ENCODE results near the gene GPR137.

DNA sequence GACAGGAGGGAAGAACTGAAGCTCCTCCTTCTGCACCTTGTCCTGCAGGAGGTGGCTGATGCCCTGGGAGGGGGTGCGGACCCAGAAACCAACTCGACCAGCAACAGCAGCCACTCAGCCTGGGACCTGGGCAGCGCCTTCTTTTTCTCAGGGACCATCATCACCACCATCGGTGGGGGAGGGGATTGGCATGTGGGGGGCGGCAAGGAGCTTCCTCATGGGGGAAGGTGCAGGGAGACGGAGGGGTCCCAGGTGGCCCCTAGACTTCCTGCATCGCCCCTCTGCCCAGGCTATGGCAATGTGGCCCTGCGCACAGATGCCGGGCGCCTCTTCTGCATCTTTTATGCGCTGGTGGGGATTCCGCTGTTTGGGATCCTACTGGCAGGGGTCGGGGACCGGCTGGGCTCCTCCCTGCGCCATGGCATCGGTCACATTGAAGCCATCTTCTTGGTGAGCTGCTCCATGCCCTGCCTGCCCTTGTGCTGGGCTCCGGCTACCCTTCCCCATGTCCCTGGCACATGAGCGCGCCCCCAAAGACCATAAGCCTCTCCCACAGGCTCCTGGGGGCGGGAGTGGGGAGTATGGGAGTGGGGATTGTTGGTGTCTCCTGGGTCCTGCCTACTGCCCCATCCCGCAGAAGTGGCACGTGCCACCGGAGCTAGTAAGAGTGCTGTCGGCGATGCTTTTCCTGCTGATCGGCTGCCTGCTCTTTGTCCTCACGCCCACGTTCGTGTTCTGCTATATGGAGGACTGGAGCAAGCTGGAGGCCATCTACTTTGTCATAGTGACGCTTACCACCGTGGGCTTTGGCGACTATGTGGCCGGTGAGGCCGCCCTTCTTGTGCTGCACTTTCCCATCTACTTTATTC is 11.4 kb downstream of the GPR137 start:
- TF ChIP-seq ZZZ3 (IDR thresholded peaks at IDR 0.05; ENCODE audit: control insufficient read depth, insufficient read length, low read depth), result no peak
- no peak for TF ChIP-seq POLR2AphosphoS5 (IDR thresholded peaks at IDR 0.05; ENCODE audit: low read length)
- no peak for TF ChIP-seq POLR2A (IDR thresholded peaks at IDR 0.05; ENCODE audit: low read depth, low read length)
- no peak for TF ChIP-seq NFIC (IDR thresholded peaks at IDR 0.05; ENCODE audit: low read depth, low read length)
- no peak for TF ChIP-seq NFYA (IDR thresholded peaks at IDR 0.05; ENCODE audit: borderline replicate concordance, low read depth, low read length)
- no peak for TF ChIP-seq SRF (IDR thresholded peaks at IDR 0.05; ENCODE audit: low read depth in 2 of 2, low read length in 2 of 2)
